ENCODE measurements around the gene CRTAC1.

CRTAC1 gene

GRCh38 chr10:97923476-97923875 is 106.9 kb downstream of the CRTAC1 start:
- no peaks in the 10 kb centered on the region for H3K4me1 Mint-ChIP-seq
- no peak for DNase-seq
- TF ChIP-seq, protein P1, sequence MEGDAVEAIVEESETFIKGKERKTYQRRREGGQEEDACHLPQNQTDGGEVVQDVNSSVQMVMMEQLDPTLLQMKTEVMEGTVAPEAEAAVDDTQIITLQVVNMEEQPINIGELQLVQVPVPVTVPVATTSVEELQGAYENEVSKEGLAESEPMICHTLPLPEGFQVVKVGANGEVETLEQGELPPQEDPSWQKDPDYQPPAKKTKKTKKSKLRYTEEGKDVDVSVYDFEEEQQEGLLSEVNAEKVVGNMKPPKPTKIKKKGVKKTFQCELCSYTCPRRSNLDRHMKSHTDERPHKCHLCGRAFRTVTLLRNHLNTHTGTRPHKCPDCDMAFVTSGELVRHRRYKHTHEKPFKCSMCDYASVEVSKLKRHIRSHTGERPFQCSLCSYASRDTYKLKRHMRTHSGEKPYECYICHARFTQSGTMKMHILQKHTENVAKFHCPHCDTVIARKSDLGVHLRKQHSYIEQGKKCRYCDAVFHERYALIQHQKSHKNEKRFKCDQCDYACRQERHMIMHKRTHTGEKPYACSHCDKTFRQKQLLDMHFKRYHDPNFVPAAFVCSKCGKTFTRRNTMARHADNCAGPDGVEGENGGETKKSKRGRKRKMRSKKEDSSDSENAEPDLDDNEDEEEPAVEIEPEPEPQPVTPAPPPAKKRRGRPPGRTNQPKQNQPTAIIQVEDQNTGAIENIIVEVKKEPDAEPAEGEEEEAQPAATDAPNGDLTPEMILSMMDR (IDR thresholded peaks at IDR 0.05), result no peak
- H3K9me3 Mint-ChIP-seq, result no peaks in the 10 kb centered on the region
- H3K27ac Mint-ChIP-seq, result no peak overlapping the region
- H3K27me3 Mint-ChIP-seq (ENCODE audit: low read depth, poor library complexity), result peaks cover 44% of the 10 kb centered on the region
- no peak overlapping the region for H3K4me3 Mint-ChIP-seq
- no peaks in the 10 kb centered on the region for H3K36me3 Mint-ChIP-seq (ENCODE audit: low read depth)

DNA sequence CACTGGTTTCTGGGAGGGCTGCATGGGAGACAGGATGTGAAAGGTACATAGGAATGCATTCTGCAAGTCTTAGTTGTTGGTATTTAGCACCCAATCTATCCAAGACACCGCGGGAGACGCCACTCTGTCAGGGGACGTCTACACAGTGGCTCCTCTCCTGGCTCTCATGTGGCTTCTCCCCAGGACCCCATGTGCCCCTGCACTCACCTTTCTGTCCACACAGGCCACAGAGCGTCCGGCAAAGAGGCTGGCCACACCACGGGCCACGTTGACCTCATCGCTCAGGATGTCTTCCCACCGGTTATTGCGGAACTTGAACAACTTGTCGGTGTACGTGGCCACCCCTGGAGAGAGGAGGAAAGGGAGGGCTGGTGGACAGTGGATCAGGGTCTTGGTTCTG is 107.4 kb downstream of the CRTAC1 start:
- no peaks in the 10 kb centered on the region for H3K36me3 Mint-ChIP-seq (ENCODE audit: low read depth)
- no peaks in the 10 kb centered on the region for H3K4me1 Mint-ChIP-seq
- no peak overlapping the region for H3K4me3 Mint-ChIP-seq
- no peak overlapping the region for H3K27ac Mint-ChIP-seq
- peaks cover 44% of the 10 kb centered on the region for H3K27me3 Mint-ChIP-seq (ENCODE audit: low read depth, poor library complexity)
- TF ChIP-seq, protein P1 (IDR thresholded peaks at IDR 0.05), result no peak
- no peaks in the 10 kb centered on the region for H3K9me3 Mint-ChIP-seq
- DNase-seq, result no peak

DNA sequence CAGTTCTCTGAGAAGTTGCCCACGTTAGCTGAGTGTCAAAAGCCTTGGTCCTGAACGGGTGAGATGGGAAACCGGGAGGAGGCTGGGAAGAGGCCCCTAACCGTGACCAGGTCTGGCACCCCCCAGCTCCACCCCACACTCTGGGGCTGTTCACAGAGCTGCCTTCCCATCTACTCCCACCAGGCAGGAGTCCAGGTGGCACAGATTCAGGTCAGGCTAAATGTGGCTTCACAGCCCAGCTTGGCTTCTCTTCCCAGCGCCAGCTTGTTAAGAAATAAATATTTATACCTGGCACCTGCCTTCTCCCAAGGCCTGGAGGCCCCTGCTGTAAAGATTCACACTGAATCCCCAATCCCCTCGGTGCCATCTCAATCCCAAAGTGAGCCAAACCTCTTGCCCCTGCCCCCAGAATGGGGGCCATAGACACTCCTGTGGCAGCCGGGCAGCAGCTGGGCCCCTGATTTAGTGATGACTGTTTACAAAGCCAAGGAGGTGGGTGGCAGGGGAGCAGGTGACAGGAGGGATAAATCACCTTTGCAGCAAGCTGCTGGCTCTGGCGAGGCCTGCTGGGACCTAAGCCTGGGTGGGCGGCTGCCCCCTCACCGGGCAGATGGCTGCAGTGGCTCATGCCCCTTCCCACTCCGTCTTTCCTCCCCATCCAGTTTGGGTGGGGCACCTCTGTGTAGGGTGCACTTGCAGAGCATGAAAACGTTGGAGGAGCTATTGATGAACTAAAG is 108.2 kb downstream of the CRTAC1 start:
- no peaks in the 10 kb centered on the region for H3K4me1 Mint-ChIP-seq
- no peak for DNase-seq
- H3K4me3 Mint-ChIP-seq, result no peak overlapping the region
- TF ChIP-seq, protein P1 (IDR thresholded peaks at IDR 0.05), result no peak
- H3K36me3 Mint-ChIP-seq (ENCODE audit: low read depth), result no peaks in the 10 kb centered on the region
- no peak overlapping the region for H3K27ac Mint-ChIP-seq
- H3K27me3 Mint-ChIP-seq (ENCODE audit: low read depth, poor library complexity), result peaks cover 43% of the 10 kb centered on the region
- H3K9me3 Mint-ChIP-seq, result no peaks in the 10 kb centered on the region

DNA sequence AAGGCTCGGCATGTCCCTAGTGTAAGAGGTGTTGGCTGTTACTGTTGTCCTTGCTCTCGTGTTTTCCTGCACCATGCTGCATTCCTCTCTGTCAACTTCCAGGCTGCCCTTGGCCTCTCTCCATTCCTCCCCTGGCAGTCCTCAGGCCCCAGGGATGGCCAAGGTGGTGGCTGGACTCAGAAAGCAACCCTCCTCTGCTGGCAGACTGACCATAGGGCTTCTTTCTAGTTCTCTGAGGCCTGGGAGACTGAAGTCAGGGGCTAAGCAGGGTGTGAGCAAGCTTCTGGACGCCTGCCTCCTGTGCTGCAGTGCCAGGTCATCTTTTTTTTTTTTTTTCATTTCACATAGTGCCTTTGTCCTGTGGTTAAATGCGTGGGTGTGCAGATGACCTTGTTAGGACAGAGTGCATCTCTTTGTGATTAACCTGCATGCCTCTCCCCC is 108.8 kb downstream of the CRTAC1 start:
- Mint-ChIP-seq H3K9me3 (no peaks in the 10 kb centered on the region), H3K36me3 (ENCODE audit: low read depth) (no peaks in the 10 kb centered on the region), H3K27me3 (ENCODE audit: low read depth, poor library complexity) (peaks cover 45% of the 10 kb centered on the region), H3K4me1 (no peaks in the 10 kb centered on the region), H3K27ac (no peak overlapping the region), H3K4me3 (no peak overlapping the region)
- no peak for DNase-seq
- TF ChIP-seq, protein P1 (IDR thresholded peaks at IDR 0.05), result no peak

- Mint-ChIP-seq H3K4me1 (no peaks in the 10 kb centered on the region), H3K4me3 (no peak overlapping the region), H3K27me3 (ENCODE audit: low read depth, poor library complexity) (peaks cover 50% of the 10 kb centered on the region), H3K36me3 (ENCODE audit: low read depth) (no peaks in the 10 kb centered on the region), H3K9me3 (no peaks in the 10 kb centered on the region), H3K27ac (no peak overlapping the region)
- no peak for DNase-seq
- TF ChIP-seq, protein P1 (IDR thresholded peaks at IDR 0.05), result no peak
These were observed 109.6 kb downstream of the CRTAC1 start for GRCh38 chr10:97920865-97921264.

DNA sequence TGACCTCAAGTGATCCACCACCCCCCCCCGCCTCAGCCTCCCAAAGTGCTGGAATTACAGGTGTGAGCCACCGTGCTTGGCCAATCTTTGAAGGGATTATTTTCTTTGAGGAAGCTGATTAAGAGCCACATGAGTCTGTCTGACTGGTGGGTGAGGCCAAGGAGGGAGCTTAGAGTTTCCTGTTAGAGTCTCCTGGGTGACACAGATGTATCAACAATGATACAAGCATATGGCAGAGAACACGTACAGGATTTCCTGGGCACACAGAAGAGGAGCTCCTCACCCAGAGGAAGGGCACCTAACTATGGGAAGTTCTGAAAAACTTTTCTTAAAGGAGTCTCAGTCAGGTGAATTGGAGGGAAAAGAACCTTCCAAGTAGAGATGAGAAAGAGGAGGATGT is 111.4 kb downstream of the CRTAC1 start:
- Mint-ChIP-seq H3K4me1 (no peaks in the 10 kb centered on the region), H3K27ac (no peak overlapping the region), H3K36me3 (ENCODE audit: low read depth) (no peaks in the 10 kb centered on the region), H3K9me3 (no peaks in the 10 kb centered on the region), H3K27me3 (ENCODE audit: low read depth, poor library complexity) (peaks cover 48% of the 10 kb centered on the region), H3K4me3 (no peak overlapping the region)
- no peak for DNase-seq
- TF ChIP-seq, protein P1 (IDR thresholded peaks at IDR 0.05), result no peak
